CD4-positive, alpha-beta T cell treated with Interleukin-15 for 4 hours (primary cell): ENCODE data around the gene GALNS.
A peak's percentile ranks its signal among the peaks of the same experiment; 100 is the strongest.

Source experiments
- DNase-seq: peaks from one replicate; pipeline ENCODE4 v3.0.0-alpha.2; 2020; ENCODE audit warnings: low spot score

The GALNS gene

GRCh38 chr16:88816736-88817535 lies 39.8 kb downstream of the GALNS start:
- no peak for DNase-seq

GRCh38 chr16:88815901-88816589 lies 40.7 kb downstream of the GALNS start:
- DNase-seq, result peak; percentile 49

GRCh38 chr16:88815227-88815626 lies 41.5 kb downstream of the GALNS start:
- no peak for DNase-seq

- no peak for DNase-seq
Measured at GRCh38 chr16:88814144-88814502, 42.6 kb downstream of the GALNS start.

- no peak for DNase-seq
Measured at GRCh38 chr16:88813269-88814143, 43.2 kb downstream of the GALNS start.

GRCh38 chr16:88812513-88813268 lies 44.1 kb downstream of the GALNS start:
- DNase-seq, result peak; percentile 17

GRCh38 chr16:88811769-88812512 lies 44.8 kb downstream of the GALNS start, which contains the start of gene APRT:
Gene APRT, minus strand, starts transcription at chr16:88811928. Its CDS starts 29 bp downstream, at chr16:88811899.
- peak; percentile 96 for DNase-seq

- peak; percentile 62 for DNase-seq
Measured at GRCh38 chr16:88810912-88811768, 45.6 kb downstream of the GALNS start.

- no peak for DNase-seq
Measured at GRCh38 chr16:88810166-88810911, 46.4 kb downstream of the GALNS start.

GRCh38 chr16:88809676-88810165 lies 47.0 kb downstream of the GALNS start:
- DNase-seq, result no peak

GRCh38 chr16:88809068-88809675 lies 47.6 kb downstream of the GALNS start:
- no peak for DNase-seq

- no peak for DNase-seq
Measured at GRCh38 chr16:88807626-88808453, 48.9 kb downstream of the GALNS start.

- no peak for DNase-seq
Measured at GRCh38 chr16:88807142-88807625, 49.6 kb downstream of the GALNS start.

- DNase-seq, result no peak
Measured at GRCh38 chr16:88806491-88807111, 50.1 kb downstream of the GALNS start.

- no peak for DNase-seq
Measured at GRCh38 chr16:88805887-88806393, 50.8 kb downstream of the GALNS start.

GRCh38 chr16:88805340-88805715 lies 51.4 kb downstream of the GALNS start:
- DNase-seq, result no peak
